Left lobe of liver (tissue), 2 donors: Measurements from ENCODE around the gene FLNC. TPM values are rescaled to one million over a fixed set of nuclear protein-coding genes. Genes with fewer than 3 reads are reported as not detected.

Experiments used
- ATAC-seq: fragments of 200-7000 bp; cut with Tn5 transposase; one replicate; pipeline ENCODE4 v1.9.1; 2020; ENCODE audit warnings: mild to moderate bottlenecking, moderate library complexity
- DNase-seq: peaks from one replicate; pipeline ENCODE4 v3.0.0-alpha.2; 2020; ENCODE audit warnings: low spot score
- total RNA-seq: library from RNA; stranded (reverse); gene quantifications from one replicate; pipeline ENCODE4 v1.2.1, GENCODE V29; 2021
- donor health status: DM: no; HTN: no; CAD: no; lungs with moderate emphysema.
- donor health status: DM: no; HTN: yes; CAD: no.

FLNC gene
- total RNA-seq, 1 donor from 2014 or later: 0.55 TPM

DNA sequence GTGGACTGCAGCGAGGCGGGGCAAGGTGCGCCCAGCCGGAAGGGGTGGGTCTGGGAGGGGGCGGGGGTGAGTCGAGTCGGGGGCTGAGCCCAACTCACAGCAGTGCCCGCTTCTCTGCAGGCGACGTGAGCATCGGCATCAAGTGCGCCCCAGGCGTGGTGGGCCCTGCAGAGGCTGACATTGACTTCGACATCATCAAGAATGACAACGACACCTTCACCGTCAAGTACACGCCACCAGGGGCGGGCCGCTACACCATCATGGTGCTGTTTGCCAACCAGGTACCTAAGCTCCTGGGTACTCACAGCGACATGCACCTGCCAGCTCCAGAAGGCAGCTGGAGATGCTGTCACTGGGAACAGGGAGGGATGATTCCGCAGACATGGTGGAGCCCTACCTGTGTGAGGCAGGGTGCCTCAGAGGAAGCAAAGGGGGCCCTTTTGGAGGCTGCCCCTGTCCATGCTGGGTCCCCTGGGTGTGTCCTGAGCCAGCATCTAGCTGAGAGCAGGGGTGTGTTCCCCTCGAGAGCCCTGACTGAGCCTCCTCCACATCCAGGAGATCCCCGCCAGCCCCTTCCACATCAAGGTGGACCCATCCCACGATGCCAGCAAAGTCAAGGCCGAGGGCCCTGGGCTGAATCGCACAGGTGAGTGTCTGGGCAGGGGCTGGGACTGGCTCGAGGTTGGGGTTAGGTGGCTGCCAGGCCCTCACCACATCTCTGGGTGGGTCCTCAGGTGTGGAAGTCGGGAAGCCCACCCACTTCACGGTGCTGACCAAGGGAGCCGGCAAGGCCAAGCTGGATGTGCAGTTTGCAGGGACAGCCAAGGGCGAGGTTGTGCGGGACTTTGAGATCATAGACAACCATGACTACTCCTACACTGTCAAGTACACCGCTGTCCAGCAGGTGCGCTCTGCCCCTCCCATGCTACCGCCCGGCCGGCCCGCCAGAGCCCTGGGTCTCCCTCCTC lies 12.8 kb downstream of the FLNC start:
- DNase-seq: no peak

DNA sequence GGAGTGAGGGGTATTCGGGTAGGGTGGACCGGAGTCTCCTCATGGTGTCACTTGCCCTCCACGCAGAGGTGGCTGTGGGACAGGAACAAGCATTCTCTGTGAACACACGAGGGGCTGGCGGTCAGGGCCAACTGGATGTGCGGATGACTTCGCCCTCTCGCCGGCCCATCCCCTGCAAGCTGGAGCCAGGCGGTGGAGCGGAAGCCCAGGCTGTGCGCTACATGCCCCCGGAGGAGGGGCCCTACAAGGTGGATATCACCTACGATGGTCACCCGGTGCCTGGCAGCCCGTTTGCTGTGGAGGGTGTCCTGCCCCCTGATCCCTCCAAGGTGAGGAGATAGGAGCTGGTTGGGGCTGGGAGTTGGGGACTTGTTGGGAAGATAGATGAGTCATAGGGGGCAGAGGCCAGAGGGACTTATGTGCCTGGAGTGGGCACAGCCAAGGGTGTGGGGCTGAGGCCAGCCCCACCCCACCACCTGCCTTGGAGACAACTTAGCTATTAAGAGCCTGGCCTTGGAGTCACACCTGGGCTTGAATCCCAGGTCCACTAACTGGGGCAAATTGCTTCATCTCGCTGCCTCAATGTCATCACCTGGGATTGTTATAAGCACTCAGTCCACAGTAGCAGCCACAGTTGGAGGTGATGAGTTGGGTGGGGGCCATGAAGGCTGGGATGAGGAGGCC lies 13.9 kb downstream of the FLNC start:
- DNase-seq: no peak

More for the DNA sequence above, 12.8 kb downstream of the FLNC start:
- ATAC-seq: no peak

GRCh38 chr7:128844777-128845311 lies 14.6 kb downstream of the FLNC start:
- no peak for DNase-seq
- ATAC-seq: no peak

More for the DNA sequence above, 13.9 kb downstream of the FLNC start:
- ATAC-seq: no peak

DNA sequence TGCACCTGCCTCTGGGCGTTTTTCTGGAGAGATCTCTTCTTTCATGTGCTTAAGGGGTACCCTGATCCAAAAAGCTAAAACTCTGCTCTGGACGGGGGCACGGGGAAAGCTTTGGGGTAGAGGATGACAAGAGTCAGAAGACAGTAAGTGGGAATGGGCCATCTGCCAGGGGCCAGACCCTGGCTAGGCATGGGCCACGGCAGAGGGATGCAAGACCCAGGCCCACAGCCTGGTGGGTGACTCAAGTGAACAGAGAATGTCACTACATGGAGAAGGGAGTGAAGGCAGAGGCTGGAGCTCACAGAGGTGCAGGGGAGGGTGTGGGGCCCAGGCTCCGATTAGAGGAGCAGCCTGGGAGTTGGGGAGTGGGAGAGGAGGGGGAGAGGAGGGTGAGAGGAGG lies 15.3 kb downstream of the FLNC start:
- ATAC-seq (no peak), DNase-seq (no peak)

DNA sequence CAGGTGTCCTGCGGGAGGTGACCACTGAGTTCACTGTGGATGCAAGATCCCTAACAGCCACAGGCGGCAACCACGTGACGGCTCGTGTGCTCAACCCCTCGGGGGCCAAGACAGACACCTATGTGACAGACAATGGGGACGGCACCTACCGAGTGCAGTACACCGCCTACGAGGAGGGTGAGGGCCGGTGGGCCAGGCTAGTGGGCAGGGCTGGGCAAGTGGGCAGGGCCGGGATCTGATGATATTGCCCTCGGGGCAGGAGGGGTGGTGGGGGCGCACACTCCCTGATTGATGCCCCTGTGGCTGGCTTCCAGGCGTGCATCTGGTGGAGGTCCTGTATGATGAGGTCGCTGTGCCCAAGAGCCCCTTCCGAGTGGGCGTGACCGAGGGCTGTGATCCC lies 15.8 kb downstream of the FLNC start:
- DNase-seq (no peak), ATAC-seq (no peak)

DNA sequence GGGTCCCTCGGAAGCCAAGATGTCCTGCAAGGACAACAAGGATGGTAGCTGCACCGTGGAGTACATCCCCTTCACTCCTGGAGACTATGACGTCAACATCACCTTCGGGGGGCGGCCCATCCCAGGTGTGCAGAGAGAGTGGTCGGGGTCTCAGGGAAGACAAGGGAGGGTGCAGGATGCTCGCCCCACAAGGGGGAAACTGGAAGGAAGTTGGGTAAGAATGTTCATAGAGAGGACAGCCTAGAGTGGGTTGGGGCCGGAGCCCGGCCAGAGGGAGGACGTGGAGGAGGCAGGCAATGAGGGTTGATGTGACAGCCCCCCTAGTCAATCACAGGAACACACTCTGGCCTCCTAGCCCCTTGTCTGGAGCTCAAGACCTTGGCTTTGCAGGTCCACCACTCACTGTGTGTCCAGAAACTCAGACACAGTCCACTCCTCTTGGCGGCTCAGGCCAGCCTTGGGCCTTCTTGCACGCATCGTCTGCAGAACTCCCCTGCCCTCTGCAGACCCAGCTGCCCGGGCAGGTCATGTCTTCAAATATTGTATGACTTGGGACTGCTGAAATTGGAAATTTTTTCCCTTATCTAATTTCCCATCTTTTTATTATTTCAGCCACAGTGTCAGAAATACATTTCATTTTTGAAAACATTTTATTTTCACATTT lies 16.7 kb downstream of the FLNC start:
- ATAC-seq (no peak), DNase-seq (no peak)

DNA sequence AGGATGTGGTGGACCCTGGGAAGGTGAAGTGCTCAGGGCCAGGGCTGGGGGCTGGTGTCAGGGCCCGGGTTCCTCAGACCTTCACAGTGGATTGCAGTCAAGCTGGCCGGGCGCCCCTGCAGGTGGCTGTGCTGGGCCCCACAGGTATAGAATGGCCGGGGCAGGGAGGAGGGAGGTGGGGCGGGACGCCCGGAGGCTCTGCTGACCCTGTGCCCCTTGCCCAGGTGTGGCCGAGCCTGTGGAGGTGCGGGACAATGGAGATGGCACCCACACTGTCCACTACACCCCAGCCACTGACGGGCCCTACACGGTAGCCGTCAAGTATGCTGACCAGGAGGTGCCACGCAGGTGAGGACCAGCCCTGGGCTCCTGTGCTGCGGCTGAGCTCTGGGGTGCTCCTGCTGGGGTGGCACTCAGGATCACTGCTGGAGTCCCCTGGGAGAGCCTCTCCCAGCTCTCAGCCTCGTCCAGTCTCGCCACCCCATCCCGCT lies 17.6 kb downstream of the FLNC start:
- DNase-seq: no peak
- ATAC-seq: no peak

DNA sequence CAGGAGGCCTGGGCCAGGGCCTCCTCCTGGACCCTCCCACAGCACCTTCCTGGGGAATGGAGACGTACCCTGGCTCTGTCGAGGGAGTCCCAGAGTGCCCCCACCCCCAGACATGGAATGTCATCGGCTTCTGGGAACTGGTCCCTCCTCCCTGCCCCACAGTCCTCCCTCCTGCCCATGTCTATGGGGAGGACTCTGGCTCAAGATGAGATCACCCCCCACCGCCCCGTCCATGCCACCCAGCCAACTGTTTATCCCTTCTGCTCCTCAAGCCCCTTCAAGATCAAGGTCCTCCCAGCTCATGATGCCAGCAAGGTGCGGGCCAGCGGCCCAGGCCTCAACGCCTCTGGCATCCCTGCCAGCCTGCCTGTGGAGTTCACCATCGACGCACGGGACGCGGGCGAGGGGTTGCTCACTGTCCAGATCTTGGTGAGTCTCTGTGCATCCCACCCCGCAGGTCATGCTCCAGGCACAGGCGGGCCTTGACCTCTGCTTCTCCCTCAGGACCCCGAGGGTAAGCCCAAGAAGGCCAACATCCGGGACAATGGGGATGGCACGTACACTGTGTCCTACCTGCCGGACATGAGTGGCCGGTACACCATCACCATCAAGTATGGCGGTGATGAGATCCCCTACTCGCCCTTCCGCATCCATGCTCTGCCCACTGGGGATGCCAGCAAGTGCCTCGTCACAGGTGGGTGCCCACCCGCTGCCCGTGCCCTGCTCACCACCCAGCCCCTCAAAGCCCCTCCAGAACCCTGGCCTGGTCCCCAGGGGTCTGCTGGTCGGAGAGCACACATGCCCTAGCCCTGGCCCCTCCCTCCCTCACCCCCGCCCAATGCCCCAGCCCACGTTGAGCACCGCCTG lies 18.3 kb downstream of the FLNC start:
- no peak for ATAC-seq
- DNase-seq: no peak

DNA sequence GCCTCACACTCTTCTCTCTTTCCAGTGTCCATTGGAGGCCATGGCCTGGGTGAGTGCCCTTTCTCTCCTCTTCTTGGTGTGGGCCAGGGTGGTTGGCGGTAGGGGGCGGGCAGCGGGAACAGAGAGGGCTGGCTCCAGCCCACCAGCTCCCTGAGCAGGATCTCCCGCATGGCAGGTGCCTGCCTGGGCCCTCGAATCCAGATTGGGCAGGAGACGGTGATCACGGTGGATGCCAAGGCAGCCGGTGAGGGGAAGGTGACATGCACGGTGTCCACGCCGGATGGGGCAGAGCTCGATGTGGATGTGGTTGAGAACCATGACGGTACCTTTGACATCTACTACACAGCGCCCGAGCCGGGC lies 18.9 kb downstream of the FLNC start:
- DNase-seq: no peak
- no peak for ATAC-seq

DNA sequence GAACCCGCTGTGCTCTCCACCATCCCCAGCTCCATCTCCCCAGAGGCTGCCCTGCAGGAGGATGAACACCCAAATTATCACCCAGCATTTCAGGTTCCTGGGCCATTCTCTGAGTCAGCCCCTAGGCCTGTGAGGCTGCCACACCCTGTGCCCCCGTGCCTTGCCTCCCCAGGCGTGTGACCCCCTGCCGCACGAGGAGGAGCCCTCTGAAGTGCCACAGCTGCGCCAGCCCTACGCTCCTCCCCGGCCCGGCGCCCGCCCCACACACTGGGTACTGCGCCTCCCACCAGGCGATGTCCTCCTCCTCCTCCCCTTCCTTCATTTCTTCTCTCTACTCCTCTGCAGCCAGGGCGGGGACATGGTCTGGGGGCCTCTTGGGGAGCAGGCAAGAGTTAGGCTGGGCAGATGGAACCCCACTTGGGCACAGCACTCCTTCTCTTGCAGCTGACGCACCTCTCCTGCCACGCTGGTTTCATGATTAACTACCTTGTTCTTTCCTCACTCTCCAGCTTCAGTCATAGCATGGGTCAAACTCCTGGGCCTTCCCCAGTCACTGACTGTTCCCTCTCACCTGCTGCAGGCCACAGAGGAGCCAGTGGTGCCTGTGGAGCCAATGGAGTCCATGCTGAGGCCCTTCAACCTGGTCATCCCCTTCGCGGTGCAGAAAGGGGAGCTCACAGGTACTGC lies 19.7 kb downstream of the FLNC start:
- peak; percentile 54 for ATAC-seq
- no peak for DNase-seq

DNA sequence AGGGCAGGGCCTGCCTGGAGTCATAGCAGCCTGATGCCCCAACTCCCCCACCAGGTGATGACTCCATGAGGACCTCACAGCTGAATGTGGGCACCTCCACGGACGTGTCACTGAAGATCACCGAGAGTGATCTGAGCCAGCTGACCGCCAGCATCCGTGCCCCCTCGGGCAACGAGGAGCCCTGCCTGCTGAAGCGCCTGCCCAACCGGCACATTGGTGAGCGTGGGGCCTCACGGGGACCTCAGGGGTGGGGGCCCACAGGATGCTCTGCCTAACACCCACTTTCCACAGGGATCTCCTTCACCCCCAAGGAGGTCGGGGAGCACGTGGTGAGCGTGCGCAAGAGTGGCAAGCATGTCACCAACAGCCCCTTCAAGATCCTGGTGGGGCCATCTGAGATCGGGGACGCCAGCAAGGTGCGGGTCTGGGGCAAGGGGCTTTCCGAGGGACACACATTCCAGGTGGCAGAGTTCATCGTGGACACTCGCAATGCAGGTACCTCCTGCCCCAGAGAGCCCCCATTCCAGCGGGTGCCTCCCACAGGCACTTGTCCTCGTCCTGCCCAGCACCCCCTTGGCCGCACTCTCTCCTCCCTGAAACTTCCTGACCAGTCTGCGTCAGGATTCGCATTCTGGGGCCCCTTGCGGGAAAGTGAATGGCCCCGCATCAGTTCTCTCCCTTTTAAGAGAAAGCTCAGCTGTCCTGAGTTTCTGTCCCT lies 22.5 kb downstream of the FLNC start:
- DNase-seq (no peak), ATAC-seq (no peak)

- no peak for ATAC-seq
- no peak for DNase-seq
These were observed 23.6 kb downstream of the FLNC start for GRCh38 chr7:128853799-128854198.

GRCh38 chr7:128854396-128854795 lies 24.2 kb downstream of the FLNC start:
- no peak for ATAC-seq
- no peak for DNase-seq

GRCh38 chr7:128855559-128855958 lies 25.4 kb downstream of the FLNC start:
- ATAC-seq (no peak), DNase-seq (no peak)

- ATAC-seq (no peak), DNase-seq (no peak)
These were observed 26.0 kb downstream of the FLNC start for GRCh38 chr7:128856001-128856718.

DNA sequence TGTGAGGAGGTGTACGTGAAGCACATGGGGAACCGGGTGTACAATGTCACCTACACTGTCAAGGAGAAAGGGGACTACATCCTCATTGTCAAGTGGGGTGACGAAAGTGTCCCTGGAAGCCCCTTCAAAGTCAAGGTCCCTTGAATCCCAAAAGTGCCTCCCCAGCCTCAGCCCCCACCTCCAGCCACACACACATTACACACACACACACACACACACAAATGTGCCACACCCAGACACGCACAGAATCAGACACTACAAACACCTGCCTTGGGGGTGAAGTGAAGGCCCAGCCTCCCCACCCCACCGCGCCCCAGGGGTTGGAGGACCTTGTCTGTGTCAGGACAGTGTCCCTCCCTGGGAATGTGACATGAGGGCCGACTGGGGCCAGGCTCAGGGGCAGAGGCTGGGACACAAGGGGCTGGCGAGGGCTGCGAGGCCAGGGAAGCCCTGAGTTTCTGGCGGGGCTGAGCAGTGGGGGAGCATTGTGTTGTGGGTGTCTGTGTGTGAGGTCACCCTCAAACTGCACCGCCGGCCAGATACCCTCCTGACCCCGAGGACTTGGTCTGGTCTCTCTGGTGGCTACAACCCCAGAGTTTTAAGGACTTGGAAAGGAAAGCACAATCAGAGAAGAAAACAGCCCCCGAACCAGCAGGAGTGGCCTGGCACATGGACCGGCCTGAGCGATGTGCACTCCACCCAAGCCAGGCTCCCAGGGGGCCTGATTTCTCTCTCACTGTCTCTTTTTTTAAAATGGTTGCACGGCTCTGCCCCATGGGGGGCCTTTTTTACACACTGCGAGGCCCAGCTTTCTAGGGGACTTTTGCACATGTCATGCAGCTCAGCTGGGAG lies 28.4 kb downstream of the FLNC start:
- DNase-seq: no peak
- no peak for ATAC-seq
